MCF 10A (cell line): ENCODE measurements around the gene CIPC. TPM values are rescaled to one million over a fixed set of nuclear protein-coding genes. Genes with fewer than 3 reads are reported as not detected.
A peak's percentile ranks its signal among the peaks of the same experiment; 100 is the strongest.

Source experiments
- BruUV-seq: library from RNA; stranded (reverse); fragments of 400-500 nt; replicated peaks from 2 replicates; lab custom pipeline; 2021; lab: Mats Ljungman, UMichigan
- CTCF ChIA-PET: fragments of 300-600 bp; sonication (Branson Sonifier 250); formaldehyde crosslinking; extraction: SDS; loops from one replicate; lab custom pipeline; 2021; ENCODE audit warnings: antibody characterized with exemption, inconsistent platforms; lab: Yijun Ruan, JAX
- POLR2A ChIA-PET: fragments of 300-600, 350-650 bp; sonication (Branson Sonifier 250); formaldehyde crosslinking; extraction: SDS; loops from one replicate; lab custom pipeline; 2020; ENCODE audit warnings: antibody characterized with exemption, inconsistent platforms; lab: Yijun Ruan, JAX
- DNase-seq: peaks from one replicate; pipeline ENCODE4 v3.0.0-alpha.2; 2018; ENCODE audit not compliant: unreplicated experiment
- H3K27ac Mint-ChIP-seq: one replicate; pipeline ENCODE4 v1.8.0; 2022; ENCODE audit warnings: mild to moderate bottlenecking, low read depth, mixed read lengths; ENCODE audit not compliant: unreplicated experiment
- H3K27me3 Mint-ChIP-seq: one replicate; pipeline ENCODE4 v1.8.0; 2022; ENCODE audit warnings: mixed read lengths; ENCODE audit not compliant: insufficient read depth, unreplicated experiment
- H3K36me3 Mint-ChIP-seq: one replicate; pipeline ENCODE4 v1.8.0; 2022; ENCODE audit warnings: mild to moderate bottlenecking, moderate library complexity, mixed read lengths; ENCODE audit not compliant: insufficient read depth, unreplicated experiment
- H3K4me1 Mint-ChIP-seq: one replicate; pipeline ENCODE4 v1.8.0; 2022; ENCODE audit warnings: mixed read lengths; ENCODE audit not compliant: insufficient read depth, unreplicated experiment
- H3K4me3 Mint-ChIP-seq: one replicate; pipeline ENCODE4 v1.8.0; 2022; ENCODE audit warnings: mild to moderate bottlenecking, moderate library complexity, mixed read lengths; ENCODE audit not compliant: unreplicated experiment
- H3K9me3 Mint-ChIP-seq: one replicate; pipeline ENCODE4 v1.8.0; 2022; ENCODE audit warnings: mixed read lengths; ENCODE audit not compliant: unreplicated experiment
- intact Hi-C: fragments of 100-400 bp; cut with micrococcal nuclease; formaldehyde crosslinking; loops from 2 replicates; pipeline ENCODE4 v1.14.1; 2022
- total RNA-seq: library from RNA; stranded (reverse); gene quantifications from 2 replicates; pipeline ENCODE4 v1.2.3, GENCODE V29; 2022
- TF ChIP-seq, protein P1 (sequence below): fragments of 200-600 bp; IDR thresholded peaks from one replicate; pipeline ENCODE4 v1.8.0; 2022; ENCODE audit warnings: antibody characterized with exemption, mild to moderate bottlenecking; ENCODE audit not compliant: unreplicated experiment

CIPC gene
- total RNA-seq, 1 experiment from 2014 or later, result 9.7 TPM

DNA sequence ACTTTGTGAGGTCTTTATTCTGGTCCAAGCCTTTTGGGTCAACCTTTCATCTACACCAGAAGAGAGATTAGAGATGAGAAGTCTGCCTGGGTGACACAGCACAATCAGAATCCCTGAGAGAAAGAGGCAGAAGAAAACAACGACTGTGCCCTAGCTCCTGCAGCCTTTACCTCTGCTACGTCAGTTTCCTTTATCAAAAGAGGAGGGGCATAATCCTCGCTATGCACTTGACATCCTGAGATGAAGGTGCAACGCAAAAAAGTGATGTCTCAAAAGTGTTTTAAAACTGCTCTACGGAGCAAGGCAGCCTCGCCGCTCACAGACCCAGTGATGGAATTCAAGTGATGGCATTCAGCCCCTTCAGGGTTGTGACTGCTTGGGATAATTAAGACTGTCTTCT lies 21.8 kb downstream of the CIPC start:
- H3K9me3 Mint-ChIP-seq, result no peaks in the 10 kb centered on the region
- peaks cover 20% of the 10 kb centered on the region for H3K4me1 Mint-ChIP-seq
- no peak overlapping the region for H3K4me3 Mint-ChIP-seq
- no peak for DNase-seq
- TF ChIP-seq, protein P1, sequence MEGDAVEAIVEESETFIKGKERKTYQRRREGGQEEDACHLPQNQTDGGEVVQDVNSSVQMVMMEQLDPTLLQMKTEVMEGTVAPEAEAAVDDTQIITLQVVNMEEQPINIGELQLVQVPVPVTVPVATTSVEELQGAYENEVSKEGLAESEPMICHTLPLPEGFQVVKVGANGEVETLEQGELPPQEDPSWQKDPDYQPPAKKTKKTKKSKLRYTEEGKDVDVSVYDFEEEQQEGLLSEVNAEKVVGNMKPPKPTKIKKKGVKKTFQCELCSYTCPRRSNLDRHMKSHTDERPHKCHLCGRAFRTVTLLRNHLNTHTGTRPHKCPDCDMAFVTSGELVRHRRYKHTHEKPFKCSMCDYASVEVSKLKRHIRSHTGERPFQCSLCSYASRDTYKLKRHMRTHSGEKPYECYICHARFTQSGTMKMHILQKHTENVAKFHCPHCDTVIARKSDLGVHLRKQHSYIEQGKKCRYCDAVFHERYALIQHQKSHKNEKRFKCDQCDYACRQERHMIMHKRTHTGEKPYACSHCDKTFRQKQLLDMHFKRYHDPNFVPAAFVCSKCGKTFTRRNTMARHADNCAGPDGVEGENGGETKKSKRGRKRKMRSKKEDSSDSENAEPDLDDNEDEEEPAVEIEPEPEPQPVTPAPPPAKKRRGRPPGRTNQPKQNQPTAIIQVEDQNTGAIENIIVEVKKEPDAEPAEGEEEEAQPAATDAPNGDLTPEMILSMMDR, result no peak
- H3K36me3 Mint-ChIP-seq, result peaks cover 64% of the 10 kb centered on the region
- H3K27me3 Mint-ChIP-seq, result no peaks in the 10 kb centered on the region
- POLR2A ChIA-PET, result no interaction called here
- CTCF ChIA-PET, result interaction anchor here (0.6 kb wide), 1 partner anchor 38 kb away, joined by 3 read pairs; no protein-coding TSS in a partner anchor
- intact Hi-C loops, result no loop called here
- no peak overlapping the region for H3K27ac Mint-ChIP-seq
- BruUV-seq, result no TSS peak

DNA sequence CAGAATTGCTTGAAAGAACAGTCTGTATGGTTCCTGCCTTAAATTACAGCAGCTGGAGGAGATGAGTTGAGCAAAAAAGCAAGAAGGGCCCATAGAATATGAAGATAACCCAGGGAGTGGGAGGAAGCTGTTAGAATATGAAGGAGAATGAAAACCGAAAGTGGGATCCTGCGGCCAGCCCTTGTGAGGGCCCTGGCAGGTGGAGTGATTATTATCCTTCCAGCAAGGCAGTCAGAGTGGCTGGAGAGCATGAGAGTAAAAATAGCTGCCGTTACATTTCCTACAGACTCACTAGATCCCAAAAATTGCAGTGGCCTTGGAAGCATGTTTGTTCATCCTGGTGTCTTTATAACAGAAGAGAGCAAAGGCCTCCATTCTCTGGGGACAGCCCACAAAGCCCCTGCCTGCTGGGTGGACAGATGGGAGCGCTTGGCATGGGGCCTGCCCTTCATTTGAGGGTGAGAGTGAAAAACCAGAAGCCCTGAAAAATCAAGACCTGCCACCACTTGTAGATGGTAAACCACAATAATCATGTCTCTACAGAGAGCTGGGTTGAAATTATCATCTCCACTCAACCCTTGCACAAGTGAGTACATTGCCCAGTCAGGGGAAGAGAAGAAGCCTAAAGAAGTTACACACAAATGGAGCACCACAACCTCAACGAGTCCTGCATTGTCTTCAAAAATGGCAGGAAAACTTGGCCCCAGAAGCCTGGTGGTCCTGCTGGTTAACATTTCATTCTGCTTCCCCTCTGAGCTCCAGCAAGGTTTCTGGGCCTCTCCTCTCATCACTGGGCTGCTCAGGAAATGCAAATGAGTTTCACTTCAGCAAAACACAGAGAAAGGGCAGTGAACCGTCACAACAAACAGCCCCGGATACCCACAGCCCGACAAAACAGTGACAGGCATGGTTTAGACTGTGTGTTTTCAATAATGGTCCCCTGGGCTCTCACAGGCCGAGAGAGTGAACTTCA lies 23.0 kb downstream of the CIPC start:
- ChIA-PET CTCF (interaction anchor here (0.5 kb wide), 1 partner anchor 52 kb away, joined by 4 read pairs; no protein-coding TSS in a partner anchor), POLR2A (interaction anchor here (2.8 to 4.2 kb wide), 3 partner anchors 8 to 203 kb away, joined by 9 to 54 read pairs (median 12); partner anchors contain the start of gene CIPC)
- peaks cover 52% of the 10 kb centered on the region for H3K36me3 Mint-ChIP-seq
- DNase-seq, result no peak
- peak overlapping the region; percentile 82 for H3K27ac Mint-ChIP-seq
- intact Hi-C loops, result no loop called here
- no peak overlapping the region for H3K4me3 Mint-ChIP-seq
- H3K27me3 Mint-ChIP-seq, result no peaks in the 10 kb centered on the region
- H3K9me3 Mint-ChIP-seq, result no peaks in the 10 kb centered on the region
- H3K4me1 Mint-ChIP-seq, result peaks cover 20% of the 10 kb centered on the region
- no TSS peak for BruUV-seq
- TF ChIP-seq, protein P1, result no peak

DNA sequence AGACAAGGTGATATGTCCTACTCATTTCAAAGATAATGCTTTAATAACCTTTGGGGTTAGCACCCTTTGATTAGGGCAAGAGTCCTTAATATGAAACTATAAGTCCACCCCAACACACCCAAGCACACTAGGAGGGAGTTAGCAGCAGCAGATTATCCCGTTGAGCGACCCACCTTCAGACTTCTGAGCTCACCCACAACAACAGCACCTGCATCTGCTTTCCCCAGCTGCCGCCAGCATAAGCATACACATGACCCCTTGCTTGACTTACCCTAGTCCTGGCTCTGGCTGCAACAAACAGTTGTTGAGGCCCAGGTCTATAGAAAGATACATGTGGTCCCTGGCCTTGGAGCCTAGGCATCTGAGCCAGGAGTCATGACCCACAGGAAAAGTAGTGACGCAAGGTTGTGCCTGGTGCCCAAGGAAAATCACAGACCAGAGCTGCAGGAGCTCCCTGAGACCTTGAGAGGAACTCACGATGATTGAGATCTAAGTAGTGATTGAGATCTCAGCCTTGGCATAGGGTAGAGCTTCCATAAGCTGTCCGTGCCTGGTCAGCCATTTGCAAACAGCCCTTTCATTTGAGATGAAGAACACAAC lies 24.6 kb downstream of the CIPC start:
- peaks cover 25% of the 10 kb centered on the region for H3K4me1 Mint-ChIP-seq
- POLR2A ChIA-PET, result interaction anchor here (0.7 to 4.2 kb wide), 12 partner anchors 9 to 237 kb away, joined by 3 to 54 read pairs (median 6); partner anchors contain the start of genes CIPC and GSTZ1
- no peaks in the 10 kb centered on the region for H3K27me3 Mint-ChIP-seq
- H3K4me3 Mint-ChIP-seq, result no peak overlapping the region
- H3K36me3 Mint-ChIP-seq, result peaks cover 50% of the 10 kb centered on the region
- CTCF ChIA-PET, result interaction anchor here (1.8 to 3.3 kb wide), 3 partner anchors 12 to 248 kb away, joined by 5 to 18 read pairs (median 6); partner anchors contain the start of gene CIPC
- H3K27ac Mint-ChIP-seq, result peak overlapping the region; percentile 71
- no peak for DNase-seq
- BruUV-seq, result no TSS peak
- H3K9me3 Mint-ChIP-seq, result no peaks in the 10 kb centered on the region
- TF ChIP-seq, protein P1, result no peak
- intact Hi-C loops, result no loop called here
